Measurements from ENCODE around the gene PUS1.

The PUS1 gene

DNA sequence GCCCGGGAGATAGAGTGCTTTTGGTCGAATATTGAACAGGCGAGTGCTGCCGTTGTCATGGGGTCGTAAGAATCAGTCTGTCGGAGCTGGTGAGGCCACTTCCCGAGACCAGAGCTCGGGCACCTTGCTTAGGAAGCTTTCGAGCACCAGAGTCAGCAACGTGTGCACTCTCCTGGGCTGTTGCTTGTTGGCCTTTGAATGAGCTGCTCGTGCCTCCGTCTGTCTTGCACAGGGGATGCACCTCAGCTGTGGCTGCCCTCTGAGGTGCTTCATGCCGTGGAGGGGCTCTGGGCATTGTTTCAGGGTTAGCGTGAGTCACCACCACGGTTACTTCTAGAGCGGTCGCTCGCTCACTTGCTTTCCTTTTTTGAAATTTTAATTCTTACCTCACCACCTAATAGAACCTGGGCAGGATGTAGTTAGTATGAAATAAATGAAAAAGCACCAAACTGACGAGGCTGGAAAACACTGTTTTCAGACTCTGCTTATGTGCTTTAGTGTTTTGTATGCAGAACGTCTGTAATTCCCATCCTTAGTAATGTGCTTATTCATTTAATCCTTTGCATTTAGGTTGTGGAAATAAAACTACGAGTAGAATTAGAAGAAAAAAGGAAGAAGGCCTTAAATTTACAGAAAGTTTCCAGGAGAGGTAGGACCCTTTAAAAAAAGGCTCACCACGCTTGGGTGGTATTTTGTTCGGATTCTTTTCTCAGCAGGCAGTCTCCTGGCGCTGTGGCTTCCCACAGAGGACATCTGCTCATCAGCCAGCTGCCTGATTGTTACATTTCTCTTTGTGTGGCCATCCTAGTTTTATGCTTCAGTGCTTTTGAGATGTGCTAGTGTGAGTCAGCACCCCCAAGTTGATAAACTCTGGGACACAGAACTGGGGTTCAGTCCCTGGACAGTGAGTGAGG is 61.2 kb downstream of the PUS1 start:
- peak; percentile 67 for TF ChIP-seq TCF12 (IDR thresholded peaks at IDR 0.05; ENCODE audit: low read depth)
- no peak for TF ChIP-seq EGR1 (IDR thresholded peaks at IDR 0.05)
- no peak for TF ChIP-seq YY1 (IDR thresholded peaks at IDR 0.05; ENCODE audit: low read depth)
- TF ChIP-seq CREB1 (IDR thresholded peaks at IDR 0.05; ENCODE audit: low read depth): no peak
- TF ChIP-seq TAF1 (IDR thresholded peaks at IDR 0.05; ENCODE audit: low read depth): no peak
- TF ChIP-seq NFIC (IDR thresholded peaks at IDR 0.05): no peak
- no peak for TF ChIP-seq RAD21 (IDR thresholded peaks at IDR 0.05; ENCODE audit: low read depth)
- no peak for TF ChIP-seq CEBPB (IDR thresholded peaks at IDR 0.05)
- no peak for TF ChIP-seq MAX (IDR thresholded peaks at IDR 0.05)
- no peak for TF ChIP-seq FOXM1 (IDR thresholded peaks at IDR 0.05; ENCODE audit: borderline replicate concordance, low read depth)
- TF ChIP-seq EP300 (IDR thresholded peaks at IDR 0.05; ENCODE audit: borderline replicate concordance): peak; percentile 33; the same call in 1 of the 2 replicates
- TF ChIP-seq, protein P1, sequence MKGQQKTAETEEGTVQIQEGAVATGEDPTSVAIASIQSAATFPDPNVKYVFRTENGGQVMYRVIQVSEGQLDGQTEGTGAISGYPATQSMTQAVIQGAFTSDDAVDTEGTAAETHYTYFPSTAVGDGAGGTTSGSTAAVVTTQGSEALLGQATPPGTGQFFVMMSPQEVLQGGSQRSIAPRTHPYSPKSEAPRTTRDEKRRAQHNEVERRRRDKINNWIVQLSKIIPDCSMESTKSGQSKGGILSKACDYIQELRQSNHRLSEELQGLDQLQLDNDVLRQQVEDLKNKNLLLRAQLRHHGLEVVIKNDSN (IDR thresholded peaks at IDR 0.05): no peak
- no peak for TF ChIP-seq ZBTB7A (IDR thresholded peaks at IDR 0.05; ENCODE audit: low read depth)
- TF ChIP-seq TEAD4 (IDR thresholded peaks at IDR 0.05): peak; percentile 57
- TF ChIP-seq, protein P2, sequence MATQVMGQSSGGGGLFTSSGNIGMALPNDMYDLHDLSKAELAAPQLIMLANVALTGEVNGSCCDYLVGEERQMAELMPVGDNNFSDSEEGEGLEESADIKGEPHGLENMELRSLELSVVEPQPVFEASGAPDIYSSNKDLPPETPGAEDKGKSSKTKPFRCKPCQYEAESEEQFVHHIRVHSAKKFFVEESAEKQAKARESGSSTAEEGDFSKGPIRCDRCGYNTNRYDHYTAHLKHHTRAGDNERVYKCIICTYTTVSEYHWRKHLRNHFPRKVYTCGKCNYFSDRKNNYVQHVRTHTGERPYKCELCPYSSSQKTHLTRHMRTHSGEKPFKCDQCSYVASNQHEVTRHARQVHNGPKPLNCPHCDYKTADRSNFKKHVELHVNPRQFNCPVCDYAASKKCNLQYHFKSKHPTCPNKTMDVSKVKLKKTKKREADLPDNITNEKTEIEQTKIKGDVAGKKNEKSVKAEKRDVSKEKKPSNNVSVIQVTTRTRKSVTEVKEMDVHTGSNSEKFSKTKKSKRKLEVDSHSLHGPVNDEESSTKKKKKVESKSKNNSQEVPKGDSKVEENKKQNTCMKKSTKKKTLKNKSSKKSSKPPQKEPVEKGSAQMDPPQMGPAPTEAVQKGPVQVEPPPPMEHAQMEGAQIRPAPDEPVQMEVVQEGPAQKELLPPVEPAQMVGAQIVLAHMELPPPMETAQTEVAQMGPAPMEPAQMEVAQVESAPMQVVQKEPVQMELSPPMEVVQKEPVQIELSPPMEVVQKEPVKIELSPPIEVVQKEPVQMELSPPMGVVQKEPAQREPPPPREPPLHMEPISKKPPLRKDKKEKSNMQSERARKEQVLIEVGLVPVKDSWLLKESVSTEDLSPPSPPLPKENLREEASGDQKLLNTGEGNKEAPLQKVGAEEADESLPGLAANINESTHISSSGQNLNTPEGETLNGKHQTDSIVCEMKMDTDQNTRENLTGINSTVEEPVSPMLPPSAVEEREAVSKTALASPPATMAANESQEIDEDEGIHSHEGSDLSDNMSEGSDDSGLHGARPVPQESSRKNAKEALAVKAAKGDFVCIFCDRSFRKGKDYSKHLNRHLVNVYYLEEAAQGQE (IDR thresholded peaks at IDR 0.05; ENCODE audit: low read depth): no peak

GRCh38 chr12:131990980-131991305 is 61.9 kb downstream of the PUS1 start:
- TF ChIP-seq YY1 (IDR thresholded peaks at IDR 0.05; ENCODE audit: low read depth) (no peak), NFIC (IDR thresholded peaks at IDR 0.05) (no peak), RAD21 (IDR thresholded peaks at IDR 0.05; ENCODE audit: low read depth) (no peak), EGR1 (IDR thresholded peaks at IDR 0.05) (no peak), FOXM1 (IDR thresholded peaks at IDR 0.05; ENCODE audit: borderline replicate concordance, low read depth) (no peak), CREB1 (IDR thresholded peaks at IDR 0.05; ENCODE audit: low read depth) (no peak), TAF1 (IDR thresholded peaks at IDR 0.05; ENCODE audit: low read depth) (no peak), TCF12 (IDR thresholded peaks at IDR 0.05; ENCODE audit: low read depth) (no peak), MAX (IDR thresholded peaks at IDR 0.05) (no peak), EP300 (IDR thresholded peaks at IDR 0.05; ENCODE audit: borderline replicate concordance) (no peak), ZBTB7A (IDR thresholded peaks at IDR 0.05; ENCODE audit: low read depth) (no peak)
- TF ChIP-seq, protein P1 (IDR thresholded peaks at IDR 0.05): no peak
- TF ChIP-seq, protein P2 (IDR thresholded peaks at IDR 0.05; ENCODE audit: low read depth): no peak

- TF ChIP-seq MAX (IDR thresholded peaks at IDR 0.05) (no peak), TAF1 (IDR thresholded peaks at IDR 0.05; ENCODE audit: low read depth) (no peak), TEAD4 (IDR thresholded peaks at IDR 0.05) (no peak)
These were observed 62.8 kb downstream of the PUS1 start for GRCh38 chr12:131991816-131992430.

DNA sequence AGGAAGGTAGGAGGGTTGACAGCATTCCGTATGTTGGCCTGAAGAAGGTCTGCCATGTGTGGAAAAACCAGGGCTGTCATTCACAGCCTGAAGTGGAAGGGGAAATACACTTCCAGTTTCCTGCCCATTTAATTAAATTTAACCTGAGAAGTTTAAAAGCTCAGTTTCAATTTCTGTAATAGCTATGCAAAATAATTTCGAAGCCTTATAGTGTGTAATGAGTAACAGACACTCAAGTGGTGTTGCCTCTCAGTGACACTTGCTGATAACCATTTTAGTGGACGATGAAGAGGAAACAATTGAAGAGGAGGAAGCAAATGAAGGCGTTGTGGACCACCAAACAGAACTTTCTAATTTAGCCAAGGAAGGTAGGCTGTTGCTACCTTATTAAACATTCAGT is 65.5 kb downstream of the PUS1 start:
- TF ChIP-seq CEBPB (IDR thresholded peaks at IDR 0.05): no peak
- TF ChIP-seq CREB1 (IDR thresholded peaks at IDR 0.05; ENCODE audit: low read depth): no peak
- TF ChIP-seq TAF1 (IDR thresholded peaks at IDR 0.05; ENCODE audit: low read depth): no peak
- TF ChIP-seq, protein P1 (IDR thresholded peaks at IDR 0.05): no peak
- TF ChIP-seq, protein P2 (IDR thresholded peaks at IDR 0.05; ENCODE audit: low read depth): no peak
- no peak for TF ChIP-seq TCF12 (IDR thresholded peaks at IDR 0.05; ENCODE audit: low read depth)
- TF ChIP-seq TEAD4 (IDR thresholded peaks at IDR 0.05): no peak
- no peak for TF ChIP-seq MAX (IDR thresholded peaks at IDR 0.05)
- TF ChIP-seq ZBTB7A (IDR thresholded peaks at IDR 0.05; ENCODE audit: low read depth): no peak
- no peak for TF ChIP-seq EP300 (IDR thresholded peaks at IDR 0.05; ENCODE audit: borderline replicate concordance)
- no peak for TF ChIP-seq RAD21 (IDR thresholded peaks at IDR 0.05; ENCODE audit: low read depth)
- TF ChIP-seq FOXM1 (IDR thresholded peaks at IDR 0.05; ENCODE audit: borderline replicate concordance, low read depth): no peak
- TF ChIP-seq NFIC (IDR thresholded peaks at IDR 0.05): no peak
- TF ChIP-seq EGR1 (IDR thresholded peaks at IDR 0.05): no peak
- no peak for TF ChIP-seq YY1 (IDR thresholded peaks at IDR 0.05; ENCODE audit: low read depth)
